Aorta (tissue), 5 donors: Measurements from ENCODE around the gene LCN6. TPM values are rescaled to one million over a fixed set of nuclear protein-coding genes. Genes with fewer than 3 reads are reported as not detected.

Source experiments
- ATAC-seq: fragments of 200-7000 bp; cut with Tn5 transposase; one replicate; pipeline ENCODE4 v1.9.1; 2022; ENCODE audit warnings: moderate library complexity; ENCODE audit not compliant: low FRiP score
- DNase-seq, 2 donors: peaks; one replicate each; pipeline ENCODE4 v3.0.0-alpha.2; 2020
- H3K27ac ChIP-seq, 2 donors: one replicate each; pipeline ENCODE4 v1.5.1; 2013; ENCODE audit warnings: low read length in 2 of 2, mild to moderate bottlenecking in 2 of 2, moderate library complexity in 2 of 2, control low read depth in 1 of 2, inconsistent platforms in 1 of 2, low read depth in 1 of 2
- H3K27me3 ChIP-seq, 2 donors: one replicate each; pipeline ENCODE4 v1.6.1; 2013; ENCODE audit warnings: control low read depth in 1 of 2, low read length in 1 of 2, mild to moderate bottlenecking in 1 of 2, moderate library complexity in 1 of 2; ENCODE audit not compliant: insufficient read depth in 2 of 2, control insufficient read depth in 1 of 2
- H3K36me3 ChIP-seq, 2 donors: one replicate each; pipeline ENCODE4 v1.6.1; 2013; ENCODE audit warnings: control low read depth in 1 of 2, low read length in 1 of 2, mild to moderate bottlenecking in 1 of 2; ENCODE audit not compliant: insufficient read depth in 2 of 2, control insufficient read depth in 1 of 2
- H3K4me1 ChIP-seq, 2 donors: one replicate each; pipeline ENCODE4 v1.6.1; 2013; ENCODE audit warnings: low read length in 2 of 2, control low read depth in 1 of 2, mild to moderate bottlenecking in 1 of 2, moderate library complexity in 1 of 2; ENCODE audit not compliant: insufficient read depth in 2 of 2, control insufficient read depth in 1 of 2
- H3K4me3 ChIP-seq, 2 donors: one replicate each; pipeline ENCODE4 v1.5.1; 2013; ENCODE audit warnings: low read length in 2 of 2, control low read depth in 1 of 2, mild to moderate bottlenecking in 1 of 2
- H3K9me3 ChIP-seq: one replicate; pipeline ENCODE4 v1.6.1; 2013; ENCODE audit warnings: mild to moderate bottlenecking, low read length; ENCODE audit not compliant: control insufficient read depth
- WGBS, 2 donors: extraction: QIAGEN DNeasy Blood & Tissue Kit; methylation state at CpG; one replicate each; pipeline ENCODE4 v1.1.7; 2013; 5-methylcytosine and 5-hydroxymethylcytosine counted together
- intact Hi-C, 2 donors: fragments of 100-400 bp; cut with DNase I; formaldehyde crosslinking; loops; one replicate each; pipeline versions ENCODE4 v1.14.2 to v1.15.0; 2022
- polyA plus RNA-seq, 2 donors: library from polyadenylated mRNA; stranded (reverse); fragments of 200-250 nt; gene quantifications; one replicate each; pipeline ENCODE4 v1.2.3, GENCODE V29; 2013
- total RNA-seq, 2 donors: library from RNA; stranded (reverse); fragmentation: NEBNext Ultra II Directional; extraction: Animal tissue kit (Norgen Biotek cat#: 25700); gene quantifications; one replicate each; pipeline ENCODE4 v1.2.1, GENCODE V29; 2021
- donor health status: healthy with polysubstance abuse.
- donor health status: Bipolar disorder and iron deficiency.
- donor health status: DM: no; HTN: no; CAD: no.
- donor health status: DM: no; HTN: no; CAD: no.
- donor health status: DM: yes; HTN: yes; CAD: no.

LCN6 gene
- total and polyA plus RNA-seq, 4 donors: 2.5 to 24.2 (median 17.4) TPM; not detected in 1

DNA sequence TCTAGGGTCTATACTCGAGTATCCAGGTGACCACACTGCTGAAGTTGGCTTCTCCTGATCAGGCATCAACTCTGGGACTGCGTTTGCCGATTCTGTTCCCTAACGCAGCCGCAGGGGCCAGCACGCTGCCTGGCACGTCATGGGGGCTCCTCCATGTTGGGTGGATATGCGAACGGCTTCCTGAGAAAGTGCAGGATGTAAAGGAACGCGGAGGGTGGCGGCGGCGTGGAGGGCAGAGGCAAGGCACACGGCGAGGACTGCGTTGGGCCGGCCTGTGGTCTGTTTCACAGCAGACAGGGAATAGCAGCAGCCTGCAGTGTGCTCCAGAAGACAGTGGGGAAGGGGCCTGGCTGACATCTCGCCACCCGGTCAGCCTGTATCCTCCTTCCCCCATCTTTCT is 9.4 kb downstream of the LCN6 start:
- DNase-seq (no peak), ATAC-seq (no peak)
- Histone ChIP-seq H3K36me3 (no peaks in the 10 kb centered on the region), H3K27me3 (no peaks in the 10 kb centered on the region), H3K9me3 (no peaks in the 10 kb centered on the region), H3K4me3 (no peak overlapping the region), H3K4me1 (no peaks in the 10 kb centered on the region), H3K27ac (no peak overlapping the region)
- 88 to 90% methylated on average over 20 of the region's 20 CpGs for WGBS, 2 donors
- intact Hi-C loops: no loop called here

DNA sequence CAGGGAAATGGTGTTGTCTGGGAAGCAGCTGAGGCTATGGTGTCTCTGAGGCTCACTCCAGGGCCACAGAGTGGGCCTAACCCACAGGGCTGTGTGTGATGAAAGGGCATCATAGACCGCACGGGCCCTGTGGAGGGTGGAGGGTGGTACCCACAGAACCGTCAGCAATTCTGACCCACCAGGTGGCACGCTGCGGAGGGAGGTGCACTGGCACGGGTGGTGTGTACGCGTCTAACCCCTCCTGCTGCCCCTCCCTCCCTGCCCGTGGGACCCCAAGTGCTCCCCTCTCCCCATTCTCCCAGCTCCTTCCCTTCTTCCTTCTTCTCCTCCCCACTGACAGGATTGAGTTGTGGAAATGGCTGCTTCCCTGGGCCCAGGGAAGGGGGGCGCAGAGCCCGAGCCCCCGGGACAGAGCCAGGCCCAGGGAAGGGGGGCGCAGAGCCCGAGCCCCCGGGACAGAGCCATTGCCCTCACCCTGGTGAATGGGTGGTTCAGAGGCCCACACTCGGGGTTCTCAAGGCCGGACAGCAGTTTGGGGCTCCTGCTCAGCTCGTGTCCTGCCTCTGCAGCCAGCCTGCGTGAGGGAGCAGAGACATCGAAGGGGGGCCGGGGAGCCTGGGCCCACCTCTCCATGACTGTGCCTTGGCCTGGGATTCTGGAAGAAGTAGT is 12.4 kb downstream of the LCN6 start:
- Histone ChIP-seq H3K4me3 (no peak overlapping the region), H3K4me1 (no peaks in the 10 kb centered on the region), H3K27ac (no peak overlapping the region), H3K9me3 (no peaks in the 10 kb centered on the region), H3K27me3 (no peaks in the 10 kb centered on the region), H3K36me3 (no peaks in the 10 kb centered on the region)
- DNase-seq: no peak
- WGBS, 2 donors: 83 to 88% methylated on average over 21 of the region's 21 CpGs
- no peak for ATAC-seq
- intact Hi-C loops: no loop called here

DNA sequence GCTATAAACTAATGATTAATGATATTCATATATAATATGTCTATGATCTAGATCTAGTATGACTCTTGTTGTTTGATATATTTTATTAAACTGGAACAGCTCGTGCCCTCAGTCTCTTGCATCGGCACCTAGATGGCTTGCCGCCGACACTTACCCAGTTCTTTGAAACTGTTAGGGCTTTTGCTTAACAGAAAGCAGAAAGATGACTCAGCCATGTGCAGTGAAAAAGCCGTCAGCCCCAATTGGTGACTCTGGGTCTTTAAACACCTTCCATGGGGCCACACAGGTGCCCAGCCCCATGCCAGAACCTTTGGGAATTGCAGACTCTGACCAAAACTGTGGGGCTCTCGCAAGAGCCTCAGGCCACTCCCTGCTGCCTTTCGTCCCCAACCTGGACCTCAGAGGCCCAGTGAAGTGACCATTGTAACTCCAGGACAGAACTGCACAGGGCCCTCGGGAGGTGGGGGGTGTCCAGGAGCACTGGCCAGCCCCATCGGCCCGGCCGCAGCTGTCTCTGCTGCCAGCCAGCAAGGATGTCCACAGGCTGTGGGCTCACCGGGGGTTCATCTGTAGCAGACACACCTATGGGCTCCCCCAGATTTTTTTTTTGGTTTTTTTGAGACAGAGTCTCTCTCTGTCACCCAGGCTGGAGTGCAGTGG is 13.4 kb downstream of the LCN6 start:
- H3K9me3 ChIP-seq: no peaks in the 10 kb centered on the region
- H3K27me3 ChIP-seq: no peaks in the 10 kb centered on the region
- no peaks in the 10 kb centered on the region for H3K36me3 ChIP-seq
- H3K27ac ChIP-seq: no peak overlapping the region
- 84 to 85% methylated on average over 9 to 12 of the region's 12 CpGs for WGBS, 2 donors
- intact Hi-C loops: no loop called here
- H3K4me3 ChIP-seq: no peak overlapping the region
- ATAC-seq (no peak), DNase-seq (no peak)
- no peaks in the 10 kb centered on the region for H3K4me1 ChIP-seq

DNA sequence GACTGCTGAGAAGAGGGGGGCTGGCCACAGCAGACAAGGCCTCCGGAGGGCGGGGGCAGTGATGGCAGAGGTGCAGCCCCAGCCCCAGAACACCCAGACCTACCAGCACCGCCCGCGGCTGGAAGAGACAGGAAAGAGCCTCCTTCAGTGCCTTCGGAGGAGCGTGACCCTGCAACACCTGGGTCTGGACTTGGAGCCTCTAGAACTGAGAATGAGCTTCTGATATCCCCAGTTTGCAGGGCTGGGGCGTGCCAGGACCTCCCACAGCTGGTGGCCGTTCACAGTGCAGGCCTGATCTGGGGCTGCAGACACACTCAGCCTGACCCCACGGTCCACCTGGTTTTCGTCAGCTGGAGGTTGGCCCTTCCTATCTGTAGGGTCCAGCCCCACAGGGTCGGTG is 14.7 kb downstream of the LCN6 start:
- Histone ChIP-seq H3K4me1 (no peaks in the 10 kb centered on the region), H3K4me3 (no peak overlapping the region), H3K9me3 (no peaks in the 10 kb centered on the region), H3K36me3 (no peaks in the 10 kb centered on the region), H3K27ac (no peak overlapping the region), H3K27me3 (no peaks in the 10 kb centered on the region)
- intact Hi-C loops: no loop called here
- 86% methylated on average over 12 of the region's 12 CpGs for WGBS, 2 donors
- DNase-seq: no peak
- no peak for ATAC-seq

DNA sequence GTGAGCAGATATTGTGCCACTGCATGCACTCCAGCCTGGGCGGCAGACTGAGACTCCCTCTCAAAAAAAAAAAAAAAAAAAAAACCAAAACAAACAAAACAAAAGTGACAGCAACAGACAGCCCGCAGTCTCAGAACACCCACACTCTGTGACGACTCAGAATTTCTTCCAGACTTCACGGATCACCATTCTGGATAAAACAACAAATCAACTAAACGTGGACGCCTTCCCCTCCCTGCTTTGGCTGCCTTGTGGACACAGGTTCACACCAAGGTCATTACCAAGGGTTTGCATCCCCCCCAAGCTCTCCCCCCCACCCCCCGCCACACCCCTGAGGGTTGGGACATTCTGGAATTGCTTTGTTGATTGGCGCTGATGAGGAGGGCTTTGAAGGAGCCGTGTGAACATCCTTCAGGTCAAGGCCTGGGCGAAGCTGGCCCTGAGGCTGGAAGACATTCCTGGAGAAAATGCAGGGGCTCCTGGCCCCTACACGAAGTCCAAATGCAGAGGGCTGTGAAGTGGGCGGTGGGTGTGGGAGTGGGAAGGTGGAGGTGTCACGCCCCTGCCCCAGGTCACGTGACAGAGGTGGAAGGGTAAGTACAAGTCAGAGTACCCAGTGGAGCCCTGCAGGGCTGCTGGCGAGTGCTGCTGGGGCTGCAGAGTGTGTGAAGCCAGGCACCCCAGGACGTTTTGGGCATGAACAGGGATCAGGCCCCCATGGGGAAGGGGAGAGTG is 15.7 kb downstream of the LCN6 start:
- Histone ChIP-seq H3K36me3 (no peaks in the 10 kb centered on the region), H3K27me3 (peaks cover 0 to 1% of the 10 kb centered on the region in 2 donors), H3K4me3 (no peak overlapping the region), H3K9me3 (no peaks in the 10 kb centered on the region), H3K27ac (no peak overlapping the region), H3K4me1 (no peaks in the 10 kb centered on the region)
- ATAC-seq (no peak), DNase-seq (no peak)
- WGBS, 2 donors: 72 to 74% methylated on average over 15 to 16 of the region's 16 CpGs
- intact Hi-C loops: no loop called here

DNA sequence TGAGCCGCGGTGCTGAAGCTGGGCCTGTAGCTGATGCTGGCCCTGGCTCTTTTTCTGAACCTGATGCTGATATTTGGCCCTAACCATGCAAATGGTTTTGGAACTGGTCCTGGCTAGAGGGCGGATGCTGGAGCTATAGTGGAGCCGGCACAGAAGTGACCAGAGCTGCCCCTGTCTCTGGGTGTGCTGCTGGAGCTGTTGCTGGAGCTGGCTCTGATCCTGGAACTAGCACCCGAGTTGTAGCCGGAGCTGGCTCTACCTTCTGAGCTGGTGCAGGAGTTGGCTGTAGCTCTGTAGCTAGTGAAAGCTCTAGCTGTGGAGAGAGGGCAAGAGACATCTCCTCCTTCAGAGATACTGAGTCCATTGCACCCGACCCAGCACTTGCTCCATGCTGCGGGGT is 18.4 kb downstream of the LCN6 start:
- no peaks in the 10 kb centered on the region for H3K4me1 ChIP-seq
- ATAC-seq (no peak), DNase-seq (no peak)
- WGBS, 2 donors: 90 to 92% methylated on average over 8 of the region's 8 CpGs
- H3K36me3 ChIP-seq: no peaks in the 10 kb centered on the region
- intact Hi-C loops: no loop called here
- H3K27me3 ChIP-seq: peaks cover 0 to 1% of the 10 kb centered on the region in 2 donors
- H3K27ac ChIP-seq: no peak overlapping the region
- no peaks in the 10 kb centered on the region for H3K9me3 ChIP-seq
- no peak overlapping the region for H3K4me3 ChIP-seq

DNA sequence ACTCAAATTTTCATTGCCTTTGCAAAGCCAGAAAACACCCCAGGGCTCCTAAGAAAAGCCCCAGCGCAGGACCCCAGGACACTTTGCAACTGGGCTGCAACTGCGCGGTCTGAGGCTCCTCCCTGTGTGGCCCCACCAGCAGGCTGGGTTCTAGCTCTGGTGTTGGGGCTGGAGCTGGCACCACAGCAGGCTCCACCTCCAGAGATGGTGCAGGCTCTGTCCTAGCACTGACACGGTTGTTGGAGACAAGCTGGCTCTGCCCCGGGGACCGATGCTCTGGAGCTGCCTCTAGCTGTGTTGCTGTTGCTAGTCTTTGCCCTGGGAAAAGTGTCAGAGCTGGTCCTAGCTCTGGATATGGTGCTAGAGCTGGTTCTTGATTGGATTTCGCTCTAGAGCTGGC is 19.2 kb downstream of the LCN6 start:
- Histone ChIP-seq H3K4me1 (no peaks in the 10 kb centered on the region), H3K4me3 (no peak overlapping the region), H3K9me3 (no peaks in the 10 kb centered on the region), H3K27ac (no peak overlapping the region), H3K27me3 (peaks cover 0 to 1% of the 10 kb centered on the region in 2 donors), H3K36me3 (no peaks in the 10 kb centered on the region)
- DNase-seq: no peak
- intact Hi-C loops: no loop called here
- peak; percentile 1 for ATAC-seq
- 80 to 89% methylated on average over 7 of the region's 7 CpGs for WGBS, 2 donors

DNA sequence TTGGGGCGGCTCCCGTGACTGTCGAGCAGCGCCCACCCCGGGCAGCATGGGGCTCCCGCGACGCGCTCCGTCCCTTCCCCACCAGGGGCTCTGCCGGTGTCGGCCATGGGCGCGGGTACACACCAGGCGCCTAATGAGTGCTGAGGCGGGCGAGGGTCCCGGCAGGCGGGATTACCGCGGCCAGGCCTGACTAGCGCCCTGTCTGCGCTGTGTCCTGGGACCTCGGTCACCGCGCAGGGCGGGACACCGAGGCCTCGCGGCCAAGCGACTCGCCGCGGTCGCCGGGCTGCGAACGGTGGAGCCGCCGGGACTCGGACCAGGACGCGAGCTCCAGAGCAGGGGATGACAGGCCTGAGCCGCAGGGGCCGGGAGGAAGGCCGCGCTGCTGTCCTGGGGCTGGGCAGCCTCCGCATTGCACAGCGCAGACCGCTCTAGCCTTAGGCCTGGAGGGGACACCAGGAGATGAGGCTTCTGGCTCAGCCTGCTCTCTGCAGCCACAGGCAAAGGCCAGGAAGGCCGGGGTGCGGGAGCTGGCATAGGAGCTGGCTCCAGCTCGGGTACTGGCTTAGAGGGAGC is 19.7 kb downstream of the LCN6 start:
- no peaks in the 10 kb centered on the region for H3K9me3 ChIP-seq
- 3 to 4% methylated on average over 45 to 53 of the region's 53 CpGs for WGBS, 2 donors
- peak; percentile 66 for ATAC-seq
- no peaks in the 10 kb centered on the region for H3K4me1 ChIP-seq
- no peaks in the 10 kb centered on the region for H3K36me3 ChIP-seq
- no peak overlapping the region for H3K27ac ChIP-seq
- H3K27me3 ChIP-seq: peaks cover 0 to 1% of the 10 kb centered on the region in 2 donors
- DNase-seq: peak in 1 of 2 donors; percentile 78
- H3K4me3 ChIP-seq: peak overlapping the region; percentile 36 to 52
- intact Hi-C loops: no loop called here
